NCI-H2029 (cell line): Measurements from ENCODE around the gene MMP28.

Experiments used
- DNase-seq: peaks from one replicate; lab custom pipeline; 2025; lab: John Stamatoyannopoulos, UW

The MMP28 gene

DNA sequence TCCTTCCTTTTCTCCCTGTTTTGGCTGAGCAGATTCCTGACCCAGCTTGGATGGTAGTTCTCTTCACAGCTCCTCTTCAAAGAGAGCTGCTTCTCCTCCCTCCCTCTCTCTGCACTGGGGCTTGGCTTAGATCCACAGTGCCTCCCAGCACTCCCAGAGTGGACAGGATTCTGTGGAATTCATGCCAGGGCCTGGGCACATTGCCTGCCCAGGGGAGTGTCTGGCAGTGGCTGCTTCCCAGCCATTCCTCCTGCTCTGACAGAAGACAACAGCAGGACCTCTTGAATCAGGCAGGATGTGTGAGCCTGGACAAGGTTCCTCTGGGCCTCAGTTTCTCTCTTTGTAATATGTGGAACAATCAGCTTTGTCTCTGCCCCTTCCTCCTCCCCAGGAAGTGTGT lies 4.5 kb upstream of the MMP28 start:
- DNase-seq, result peak; percentile 68

DNA sequence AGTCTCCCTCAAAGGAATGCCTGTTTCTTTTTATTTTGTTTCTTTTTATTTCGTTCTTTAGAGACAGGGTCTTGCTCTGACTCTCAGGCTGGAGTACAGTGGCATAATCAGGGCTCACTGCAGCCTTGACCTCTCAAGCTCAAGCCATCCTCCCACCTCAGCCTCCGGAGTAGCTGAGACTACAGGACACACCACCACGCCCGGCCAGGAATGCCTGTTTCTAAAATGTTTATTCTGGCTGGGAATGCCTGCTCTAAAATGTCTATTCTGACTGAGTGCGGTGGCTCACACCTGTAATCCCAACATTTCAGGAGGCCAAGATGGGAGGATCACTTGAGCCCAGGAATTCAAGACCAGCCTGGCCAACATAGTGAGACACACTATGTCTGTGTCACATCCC lies 2.5 kb upstream of the MMP28 start:
- DNase-seq, result no peak

DNA sequence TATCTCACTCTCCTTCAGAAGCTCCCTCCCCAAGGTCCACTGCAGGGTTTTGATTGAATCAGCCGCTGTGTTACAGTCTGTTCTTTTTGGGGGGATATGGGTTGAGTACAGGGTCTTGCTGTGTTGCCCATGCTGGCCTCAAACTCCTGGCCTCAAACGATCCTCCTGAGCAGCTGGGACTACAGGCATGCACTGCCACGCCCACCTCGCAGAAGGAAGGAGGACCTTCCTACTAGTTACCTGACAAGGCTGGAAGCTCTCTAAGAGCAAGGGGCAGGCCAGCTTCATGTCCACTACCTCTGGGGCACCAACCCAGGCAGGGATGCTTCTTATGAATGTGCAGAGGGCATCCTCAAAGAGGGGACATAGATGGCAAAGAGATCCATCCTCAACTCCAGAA lies 1.9 kb upstream of the MMP28 start:
- DNase-seq, result no peak

DNA sequence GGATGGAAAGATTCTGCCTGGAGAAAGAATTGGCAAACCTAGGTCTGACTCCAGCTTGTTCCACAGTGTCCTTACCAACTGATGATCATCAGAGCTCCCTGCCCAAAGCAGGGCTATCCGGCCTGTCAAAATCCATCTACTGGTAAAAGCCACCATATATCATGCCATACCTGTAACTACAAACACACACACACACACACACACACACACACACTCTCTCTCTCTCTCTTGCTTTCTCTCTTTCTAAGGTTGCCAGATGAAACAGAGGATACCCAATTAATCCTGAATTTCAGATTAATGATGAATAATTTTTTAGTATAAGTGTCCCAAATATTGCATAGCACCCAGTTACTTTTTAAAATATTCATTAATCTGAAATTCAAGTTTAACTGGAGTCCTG lies 1.5 kb upstream of the MMP28 start:
- DNase-seq, result no peak

DNA sequence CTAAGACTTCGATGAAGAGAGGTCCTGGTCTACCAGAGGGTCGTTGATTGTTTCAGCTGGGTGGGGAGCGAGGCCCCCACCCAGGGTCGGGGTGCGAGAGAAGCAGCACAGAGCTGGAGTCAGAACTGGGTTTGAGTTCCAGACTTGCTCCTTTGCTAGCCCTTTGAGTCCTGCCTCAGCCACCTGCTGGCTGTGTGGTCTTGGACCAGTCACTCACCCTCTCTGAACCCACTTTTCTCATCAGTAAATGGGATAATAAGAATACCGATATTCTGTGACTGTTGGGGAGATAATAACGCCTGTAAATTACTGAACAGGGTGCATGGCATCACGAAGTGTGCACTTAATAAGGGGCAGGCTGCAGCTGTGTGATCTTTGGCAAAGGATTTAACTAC lies 427 bp upstream of the MMP28 start:
- DNase-seq, result no peak

DNA sequence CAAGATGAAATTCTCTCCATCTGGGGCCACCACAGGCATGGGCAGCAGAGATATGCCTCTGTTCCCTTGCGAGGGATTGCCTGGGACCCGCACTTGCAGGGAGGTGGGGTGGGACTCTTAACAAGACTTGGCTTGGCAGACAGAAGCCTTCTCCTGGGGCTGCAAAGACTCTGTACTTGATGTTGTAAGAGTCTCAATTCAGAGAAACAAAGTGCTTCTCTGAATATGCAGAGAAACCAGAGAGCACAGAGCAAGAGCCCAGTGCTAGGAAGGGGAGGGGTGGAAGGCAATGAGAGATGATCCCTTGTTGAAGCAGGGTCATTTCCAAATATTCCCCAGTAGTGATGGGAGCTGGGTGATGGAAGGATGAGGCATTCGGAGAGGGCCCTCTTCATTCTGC lies 2.2 kb downstream of the MMP28 start:
- DNase-seq, result no peak

DNA sequence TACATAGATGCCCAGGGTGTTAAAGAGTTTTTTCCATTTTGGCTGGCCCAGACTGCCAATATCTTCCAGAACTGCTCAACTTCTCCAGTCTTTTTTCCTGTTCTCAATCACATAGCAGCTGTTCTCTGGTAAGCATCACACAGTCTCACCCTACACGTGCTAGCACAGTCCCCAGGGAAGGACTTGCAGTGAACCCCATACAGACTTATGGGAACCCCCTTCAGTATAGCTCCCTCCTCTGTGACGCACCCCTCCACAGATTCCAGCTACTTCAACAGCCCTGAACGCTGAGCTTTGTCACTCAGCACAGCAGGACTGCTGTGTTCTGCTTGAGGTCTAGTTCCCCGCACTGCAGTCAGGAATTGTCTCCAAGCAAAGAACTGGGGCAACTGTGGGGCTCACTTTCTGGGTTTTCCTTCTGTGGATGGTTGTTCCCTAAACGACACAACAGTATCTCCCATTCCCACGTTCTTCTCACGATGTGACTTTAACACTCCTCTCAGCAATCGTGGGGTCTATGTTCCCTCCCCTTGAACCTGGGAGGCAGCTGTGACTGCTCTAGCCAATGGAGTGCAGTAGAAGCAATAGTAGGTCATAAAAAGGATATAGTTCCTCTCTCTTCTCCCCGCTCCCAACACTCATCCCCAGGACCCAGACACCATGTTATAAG lies 3.6 kb downstream of the MMP28 start:
- no peak for DNase-seq

DNA sequence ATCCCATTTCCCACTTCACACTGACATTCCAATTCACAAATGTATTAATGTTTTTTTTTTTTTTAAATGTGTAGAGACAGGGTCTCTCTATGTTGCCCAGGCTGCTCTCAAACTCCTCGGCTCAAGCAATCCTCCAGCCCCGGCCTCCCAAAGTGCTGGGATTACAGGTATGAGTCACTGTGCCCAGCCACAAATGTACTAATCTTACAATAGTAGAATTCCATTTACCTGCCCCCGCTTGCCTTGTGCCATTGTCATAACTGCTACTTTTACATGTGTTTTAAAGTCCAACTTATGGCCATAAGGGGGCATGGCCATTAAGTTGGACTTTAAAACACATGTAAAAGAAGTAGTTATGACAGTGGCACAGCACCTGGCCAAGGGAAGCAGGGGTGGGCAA lies 4.6 kb downstream of the MMP28 start:
- no peak for DNase-seq

DNA sequence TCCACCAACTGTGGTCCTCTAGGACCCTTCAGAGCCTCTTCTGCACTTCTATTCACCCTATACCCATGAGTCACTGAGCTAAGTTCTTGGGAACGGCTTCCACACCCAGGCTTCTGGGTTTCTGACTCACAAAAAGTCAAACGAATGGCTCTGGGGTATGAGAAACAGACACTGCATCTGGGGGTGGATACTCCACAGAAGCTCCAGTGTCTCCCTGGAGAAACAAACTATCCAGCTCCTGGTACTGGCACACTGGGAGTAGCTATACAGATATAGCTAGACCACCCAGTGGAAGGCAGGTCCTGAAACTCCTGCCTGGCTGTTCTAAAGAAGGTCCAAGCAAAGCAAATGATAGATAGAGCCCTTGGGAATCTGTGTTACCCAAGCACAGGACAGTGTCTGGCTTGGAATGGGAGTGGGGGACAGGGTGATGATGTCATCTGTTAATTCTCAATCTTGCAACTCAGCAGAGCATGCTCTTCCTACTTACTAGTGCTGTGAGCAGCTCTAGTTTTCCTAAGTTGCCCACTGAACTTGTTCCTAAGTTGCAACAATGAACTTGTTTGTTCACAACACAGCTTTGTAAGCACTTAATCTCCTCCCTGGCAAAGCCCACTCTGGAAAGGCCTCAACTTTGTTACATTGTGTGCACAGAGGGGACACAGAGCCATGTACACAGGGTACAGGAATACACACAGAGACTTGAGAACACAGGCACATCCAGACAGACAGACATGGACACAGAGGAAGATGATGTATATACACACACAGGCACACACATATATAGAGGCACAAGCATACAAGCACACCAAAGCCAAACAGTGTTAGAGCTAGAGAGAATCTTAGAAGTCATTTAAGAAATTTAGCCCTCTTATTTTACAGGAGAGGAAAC lies 6.7 kb downstream of the MMP28 start:
- no peak for DNase-seq

DNA sequence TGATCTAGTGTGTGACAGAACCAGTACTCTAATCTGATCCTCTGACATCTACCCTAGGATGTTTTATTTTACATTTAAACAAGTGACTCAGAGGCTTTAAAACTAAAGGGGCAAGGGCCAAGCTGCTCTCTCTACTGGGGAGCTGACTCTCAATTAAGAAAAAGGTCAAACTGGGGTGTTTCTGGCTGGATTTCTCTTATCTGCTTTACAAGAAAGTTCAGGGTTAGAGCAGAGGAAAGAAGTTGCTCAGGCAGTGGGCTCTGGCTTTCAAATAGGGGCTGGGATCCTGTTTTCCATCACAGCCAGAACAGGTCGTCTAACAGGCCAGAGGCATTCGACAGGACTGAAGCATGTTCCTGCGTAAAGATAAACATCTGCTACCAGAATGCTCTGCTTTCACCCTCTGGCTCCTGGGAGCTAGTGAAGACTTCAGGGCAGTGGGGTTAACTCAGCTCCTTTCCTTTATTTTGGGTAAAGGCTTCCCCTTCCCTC lies 8.5 kb downstream of the MMP28 start:
- no peak for DNase-seq

DNA sequence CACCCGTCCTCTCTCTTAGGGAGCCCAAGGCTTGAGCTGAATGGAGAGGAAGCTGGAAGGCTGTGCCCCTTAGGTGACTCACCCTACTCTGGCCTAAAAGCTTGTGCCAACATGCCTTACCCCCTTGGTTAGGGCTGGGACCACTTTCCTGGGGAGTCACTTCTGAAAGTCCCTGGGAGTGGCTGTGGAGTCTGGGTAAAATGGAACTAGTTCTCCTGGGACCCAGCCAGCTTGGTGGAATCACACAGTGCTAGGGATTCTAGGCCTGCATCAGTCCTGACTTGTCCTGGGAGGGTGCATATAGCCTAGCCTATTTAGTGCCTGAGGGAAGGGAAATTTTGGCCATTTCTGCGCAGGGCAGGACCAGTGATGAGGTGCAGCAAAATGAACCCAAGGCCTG lies 10.5 kb downstream of the MMP28 start:
- DNase-seq, result no peak

DNA sequence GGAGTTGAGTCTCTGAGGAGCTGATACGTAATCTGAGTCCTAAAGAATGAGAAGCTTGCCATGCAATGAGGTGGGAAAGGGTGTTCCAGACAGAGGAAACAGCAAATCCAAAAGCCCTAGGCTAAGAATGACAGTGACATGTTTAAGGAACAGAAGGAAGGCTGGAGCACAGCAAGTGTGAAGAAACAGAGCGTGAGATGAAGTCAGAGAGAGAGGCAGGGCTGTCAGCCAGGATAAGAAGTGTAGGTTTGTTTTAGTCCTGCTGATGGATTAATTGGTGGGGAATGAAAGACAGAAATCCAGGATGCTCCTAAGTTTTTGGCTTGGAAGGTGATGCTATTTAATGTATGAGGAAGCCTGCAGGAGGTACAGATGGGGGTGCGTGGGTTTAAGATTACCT lies 14.5 kb downstream of the MMP28 start:
- no peak for DNase-seq

DNA sequence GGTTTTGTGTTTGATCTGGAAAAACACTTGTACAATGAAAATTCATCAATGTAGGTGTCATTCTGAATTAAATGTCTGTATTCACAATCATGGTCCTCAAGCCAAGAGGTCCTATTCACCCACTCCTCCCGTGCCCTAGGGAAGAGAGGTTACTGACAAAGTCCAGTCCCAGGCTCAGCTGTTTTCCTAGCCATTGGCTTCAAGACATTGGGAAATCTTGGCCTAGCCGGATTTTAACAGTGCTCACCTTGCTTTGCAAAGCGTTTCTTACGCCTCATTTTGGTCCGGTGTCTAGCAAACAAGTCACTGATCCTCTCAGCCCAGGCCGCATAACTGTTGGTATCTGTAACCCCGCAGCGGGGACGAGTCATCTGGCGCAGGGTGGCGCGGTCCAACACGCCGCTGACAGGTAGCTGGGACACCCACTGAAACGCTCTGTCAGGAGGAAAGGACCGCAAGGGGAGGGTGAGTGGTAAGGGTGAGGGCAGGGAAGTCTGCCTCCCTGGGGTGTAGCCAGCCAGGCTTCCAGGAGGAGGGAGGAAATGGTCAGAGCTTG lies 16.7 kb downstream of the MMP28 start:
- no peak for DNase-seq

DNA sequence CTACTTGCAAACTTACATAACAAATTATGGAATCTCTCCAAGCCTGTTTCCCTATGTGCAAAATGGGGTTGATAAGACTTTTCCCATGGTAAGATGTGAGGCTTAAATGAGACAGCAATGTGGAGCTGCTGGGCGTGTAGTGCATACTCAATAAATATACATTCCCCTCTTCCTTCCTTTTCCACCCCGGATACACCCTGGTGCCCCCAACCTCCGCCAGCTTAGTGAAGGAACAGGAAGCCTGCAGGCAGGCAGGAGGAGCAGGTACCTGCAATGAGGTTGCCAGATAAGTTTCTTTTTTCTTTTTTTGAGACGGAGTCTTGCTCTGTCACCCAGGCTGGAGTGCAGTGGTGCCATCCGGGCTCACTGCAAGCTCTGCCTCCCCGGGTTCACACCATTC lies 19.9 kb downstream of the MMP28 start:
- DNase-seq, result no peak

DNA sequence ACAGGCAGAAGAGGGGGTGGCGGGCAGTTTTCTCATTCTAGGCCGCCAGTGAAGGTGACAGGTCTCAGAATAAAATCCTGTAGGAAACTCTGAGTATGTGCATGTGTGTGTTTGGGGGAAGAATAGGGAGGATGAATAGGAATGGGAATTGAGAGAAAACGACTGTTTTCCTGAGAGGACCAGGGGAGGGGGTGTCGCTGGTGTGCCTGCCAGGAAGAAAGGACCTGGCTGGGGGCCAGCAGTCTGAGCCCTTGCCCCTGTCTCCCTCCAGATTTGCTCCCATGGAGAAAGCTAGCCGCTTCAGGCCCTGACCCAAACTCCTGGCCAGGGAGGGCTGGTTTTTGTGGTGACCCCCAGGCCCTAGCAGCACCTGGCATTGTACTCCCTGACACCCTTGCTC lies 20.4 kb downstream of the MMP28 start:
- no peak for DNase-seq

DNA sequence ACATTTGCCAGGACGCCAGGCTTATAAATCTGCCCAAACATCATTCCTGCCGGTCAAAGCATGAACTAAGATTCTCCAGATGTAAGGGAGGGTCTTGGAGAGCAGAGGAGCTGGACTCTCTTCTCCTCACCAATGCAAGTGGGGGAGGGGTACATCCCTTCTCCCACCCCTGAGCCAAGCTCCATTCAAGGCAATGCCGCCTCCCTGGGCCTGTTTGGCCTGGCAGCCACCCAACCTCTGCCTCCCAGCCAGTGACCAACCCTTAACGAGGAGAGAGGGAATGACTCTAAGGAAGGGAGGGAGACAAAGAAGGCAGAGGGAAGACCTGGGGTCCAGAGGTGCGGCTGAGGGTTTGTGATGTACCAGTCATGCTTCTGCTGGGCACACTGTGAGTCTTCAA lies 20.9 kb downstream of the MMP28 start:
- peak; percentile 27 for DNase-seq

DNA sequence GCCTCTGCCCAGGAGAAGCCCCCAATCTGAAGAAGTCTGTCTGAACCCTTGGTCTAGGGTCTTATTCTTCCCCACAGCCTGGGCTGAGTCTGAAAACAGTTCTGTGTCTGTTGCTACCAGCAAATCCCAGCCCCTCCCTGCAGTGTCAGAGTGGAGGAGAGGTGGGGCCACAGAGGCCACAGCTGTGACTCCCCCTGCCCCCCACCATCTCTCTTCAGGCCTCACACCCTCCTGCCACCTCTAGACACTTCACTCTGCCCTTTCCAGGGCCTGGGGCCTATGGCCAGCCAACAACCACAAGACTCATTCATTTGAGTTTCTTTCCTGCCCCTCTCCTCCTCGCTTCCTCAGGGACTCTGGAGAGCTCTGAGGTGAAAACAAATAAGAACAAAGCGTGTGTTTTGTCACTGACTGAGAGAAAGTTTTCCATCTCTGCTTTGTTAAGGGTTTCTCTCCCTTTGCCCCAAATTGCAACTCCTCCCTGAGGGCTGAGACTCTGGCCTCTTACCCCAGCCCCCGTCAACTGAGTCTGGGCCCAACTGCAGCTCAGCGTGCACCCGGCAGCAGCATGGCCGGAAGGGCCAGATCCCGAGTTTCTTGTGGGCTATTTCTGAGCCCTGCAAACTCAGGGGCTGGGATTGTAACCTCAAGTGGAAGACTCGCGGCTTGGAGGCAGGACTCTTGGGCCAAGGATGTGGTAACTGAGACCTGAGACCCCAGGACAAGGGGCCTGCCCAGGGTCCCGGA lies 21.6 kb downstream of the MMP28 start:
- no peak for DNase-seq

DNA sequence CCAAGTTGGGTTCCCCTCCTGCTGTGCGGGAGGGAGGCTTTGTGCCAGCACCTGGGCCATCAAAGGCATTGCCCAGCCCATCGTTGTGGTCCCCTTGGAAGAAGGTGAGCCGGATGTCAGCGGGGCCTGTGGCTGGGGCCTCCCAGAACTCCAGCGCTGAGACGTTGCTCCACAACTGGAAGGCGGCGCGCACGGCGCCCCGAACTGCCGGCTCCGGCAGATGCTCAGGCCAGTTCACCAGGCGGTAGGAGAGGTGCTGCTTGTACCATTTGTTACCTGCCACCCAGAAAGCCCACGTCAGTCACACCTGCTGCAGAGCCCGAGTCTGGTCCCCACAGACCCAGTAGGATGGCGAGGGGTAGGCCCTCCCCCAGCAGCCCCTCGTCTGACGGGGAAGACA lies 22.3 kb downstream of the MMP28 start:
- DNase-seq, result no peak

DNA sequence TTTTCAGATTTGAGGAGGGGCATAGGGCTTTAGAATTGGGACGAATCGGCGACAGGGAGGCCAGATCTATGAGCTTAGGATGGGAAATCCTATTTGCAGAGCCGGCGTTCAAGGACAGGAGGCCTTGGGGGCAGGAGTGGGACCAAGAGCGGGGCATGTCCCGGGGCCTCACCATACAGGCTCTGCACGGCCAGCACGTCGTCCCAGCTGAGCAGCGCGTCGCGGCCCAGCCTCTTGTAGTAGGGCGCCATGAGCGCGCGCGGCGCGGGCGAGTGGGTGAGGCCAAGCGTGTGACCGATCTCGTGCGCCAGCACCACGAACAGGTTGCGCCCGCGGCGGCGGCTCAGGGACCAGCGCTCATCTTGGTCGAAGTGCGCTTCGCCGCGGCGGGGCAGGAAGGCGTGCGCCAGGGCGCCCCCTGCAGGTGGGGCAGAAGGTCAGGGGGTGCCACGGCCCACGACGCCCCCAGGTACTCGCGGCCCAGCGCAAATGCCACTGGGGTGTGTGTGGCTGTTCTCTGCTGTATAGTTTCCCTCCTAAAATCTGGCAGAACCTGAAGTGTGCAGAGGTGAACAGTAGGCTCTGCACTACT lies 25.4 kb downstream of the MMP28 start:
- DNase-seq, result no peak

DNA sequence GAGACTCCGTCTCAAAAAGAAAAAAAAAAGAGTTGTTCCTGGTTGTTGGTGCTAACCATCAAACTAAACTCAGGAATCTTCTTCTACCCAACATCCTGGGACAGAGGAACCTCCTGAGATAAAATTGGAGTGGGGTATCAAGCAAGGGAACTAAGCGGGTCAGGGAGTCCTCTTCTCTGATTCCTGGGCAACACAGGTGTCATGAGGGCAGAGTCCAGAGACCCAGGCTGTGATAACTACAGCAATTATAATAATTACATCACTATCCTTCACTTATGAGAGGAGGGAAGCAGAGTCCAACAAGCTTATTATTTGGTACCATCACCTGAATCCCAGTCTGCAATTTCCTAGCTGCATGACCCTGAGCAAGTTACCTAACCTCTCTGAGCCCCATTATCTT lies 26.6 kb downstream of the MMP28 start:
- DNase-seq, result no peak

DNA sequence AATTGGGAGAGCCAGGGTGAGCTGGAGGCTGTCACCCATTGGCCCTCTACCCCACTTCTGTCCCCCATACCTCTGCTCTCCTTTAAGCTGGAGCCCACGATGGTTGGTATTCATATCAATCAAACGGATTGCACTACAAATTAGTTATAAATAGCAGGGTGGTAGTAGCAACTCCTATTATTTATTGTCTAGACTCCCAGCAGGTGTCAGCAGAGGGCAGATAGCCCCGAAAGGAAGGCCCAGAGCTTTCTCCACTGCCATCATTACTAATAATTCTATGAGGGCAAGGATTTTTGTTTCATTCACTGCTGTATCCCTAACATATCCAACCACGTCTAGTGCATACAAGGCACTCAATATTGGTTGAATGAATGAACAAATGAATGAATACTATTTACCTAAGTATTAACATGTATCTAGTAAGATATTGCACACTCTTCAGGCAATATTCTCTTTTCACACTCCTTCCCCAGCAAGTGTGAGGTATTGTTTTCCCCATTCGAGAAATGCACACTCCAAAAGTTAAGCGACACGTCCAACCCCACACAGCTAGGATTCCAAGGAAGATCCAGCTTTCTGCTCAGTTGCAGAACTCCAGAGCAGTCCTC lies 28.4 kb downstream of the MMP28 start:
- no peak for DNase-seq

DNA sequence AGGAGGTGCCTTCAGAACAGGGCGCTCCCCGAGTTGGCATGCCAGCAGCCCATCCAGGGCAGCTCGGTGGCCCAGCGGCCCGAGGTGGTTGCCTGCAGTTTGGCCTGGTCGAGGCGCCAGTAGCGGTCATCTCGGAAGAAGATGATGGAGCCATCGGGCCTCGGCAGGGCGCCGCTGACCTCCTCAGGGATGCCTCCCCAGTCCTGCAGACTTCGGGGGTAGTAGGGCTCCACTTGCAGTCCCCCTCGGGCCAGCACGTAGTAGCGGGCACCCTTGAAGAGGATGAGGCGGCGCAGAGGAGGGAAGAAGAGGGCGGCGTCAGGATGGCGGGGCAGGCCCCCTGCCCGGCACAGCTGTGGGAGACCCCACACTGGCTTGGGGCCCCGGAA lies 29.0 kb downstream of the MMP28 start:
- no peak for DNase-seq
